Mesendoderm (in vitro differentiated cells): ENCODE data around the gene DIPK1C.

ENCODE experiments used
- DNase-seq: peaks from one replicate; pipeline ENCODE4 v3.0.0; 2013
- H2AK5ac ChIP-seq: 2 replicates; pipeline ENCODE4 v1.6.1; 2013; ENCODE audit warnings: low read length, inconsistent platforms
- H2BK120ac ChIP-seq: 2 replicates; pipeline ENCODE4 v1.6.1; 2013; ENCODE audit warnings: low read depth, mild to moderate bottlenecking, low read length, moderate library complexity, mixed read lengths
- H2BK15ac ChIP-seq: replicated peaks from 2 replicates; pipeline ENCODE4 v1.6.1; 2013; ENCODE audit warnings: low read depth, mild to moderate bottlenecking, moderate library complexity
- H2BK5ac ChIP-seq: 2 replicates; pipeline ENCODE4 v1.6.1; 2013; ENCODE audit warnings: low read length, inconsistent platforms
- H3K18ac ChIP-seq: 2 replicates; pipeline ENCODE4 v1.6.1; 2013; ENCODE audit warnings: mild to moderate bottlenecking, low read length, mixed read lengths
- H3K23ac ChIP-seq: one replicate; pipeline ENCODE4 v1.6.1; 2013; ENCODE audit warnings: low read length
- H3K27ac ChIP-seq: 2 replicates; pipeline ENCODE4 v1.5.1; 2013; ENCODE audit warnings: low read depth, mild to moderate bottlenecking, inconsistent platforms, low read length, moderate library complexity
- H3K27me3 ChIP-seq: 2 replicates; pipeline ENCODE4 v1.6.1; 2013; ENCODE audit warnings: low read length, control low read depth, mild to moderate bottlenecking, inconsistent platforms; ENCODE audit not compliant: insufficient read depth, poor library complexity
- H3K36me3 ChIP-seq: 2 replicates; pipeline ENCODE4 v1.6.1; 2013; ENCODE audit warnings: low read length, inconsistent platforms; ENCODE audit not compliant: control insufficient read depth, insufficient read depth
- H3K4ac ChIP-seq: one replicate; pipeline ENCODE4 v1.6.1; 2013; ENCODE audit warnings: low read depth, mild to moderate bottlenecking, low read length, moderate library complexity
- H3K4me1 ChIP-seq: 2 replicates; pipeline ENCODE4 v1.6.1; 2013; ENCODE audit warnings: low read depth, low read length, inconsistent platforms; ENCODE audit not compliant: control insufficient read depth
- H3K4me2 ChIP-seq: 2 replicates; pipeline ENCODE4 v1.6.1; 2013; ENCODE audit warnings: low read length
- H3K4me3 ChIP-seq: 2 replicates; pipeline ENCODE4 v1.5.1; 2013; ENCODE audit warnings: mild to moderate bottlenecking, low read length
- H3K56ac ChIP-seq: one replicate; pipeline ENCODE4 v1.6.1; 2013; ENCODE audit warnings: low read length
- H3K79me1 ChIP-seq: 2 replicates; pipeline ENCODE4 v1.6.1; 2013; ENCODE audit warnings: low read length, inconsistent platforms
- H3K79me2 ChIP-seq: 2 replicates; pipeline ENCODE4 v1.6.1; 2013; ENCODE audit warnings: mild to moderate bottlenecking, low read length; ENCODE audit not compliant: control insufficient read depth, insufficient read depth
- H3K9ac ChIP-seq: 2 replicates; pipeline ENCODE4 v1.6.1; 2013; ENCODE audit warnings: low read length, inconsistent platforms
- H4K5ac ChIP-seq: one replicate; pipeline ENCODE4 v1.6.1; 2013; ENCODE audit warnings: low read length
- H4K8ac ChIP-seq: one replicate; pipeline ENCODE4 v1.6.1; 2013; ENCODE audit warnings: low read depth, mild to moderate bottlenecking, control low read depth, low read length, moderate library complexity
- WGBS: extraction: QIAGEN DNeasy Blood & Tissue Kit; methylation state at CpG from one replicate; pipeline ENCODE4 v1.1.7; 2013; ENCODE audit warnings: low lambda C conversion rate, missing lambda C conversion rate; ENCODE audit not compliant: insufficient coverage; ENCODE audit errors: extremely low coverage; 5-methylcytosine and 5-hydroxymethylcytosine counted together

Gene DIPK1C

GRCh38 chr18:74492259-74492658 lies 35.2 kb upstream of the DIPK1C start:
- DNase-seq: no peak
- no peaks in the 10 kb centered on the region for H3K79me1 ChIP-seq
- H3K23ac ChIP-seq: no peak overlapping the region
- H2BK15ac ChIP-seq: no peak overlapping the region
- no peak overlapping the region for H3K56ac ChIP-seq
- no peak overlapping the region for H3K4me3 ChIP-seq
- WGBS: no CpG with 5 or more reads among the region's 3 CpGs
- no peak overlapping the region for H2AK5ac ChIP-seq
- H2BK5ac ChIP-seq: no peak overlapping the region
- no peak overlapping the region for H2BK120ac ChIP-seq
- H4K5ac ChIP-seq: no peak overlapping the region
- H3K79me2 ChIP-seq: peaks cover 8% of the 10 kb centered on the region
- H3K4me2 ChIP-seq: no peak overlapping the region
- H3K4ac ChIP-seq: no peak overlapping the region
- no peak overlapping the region for H3K27ac ChIP-seq
- H3K9ac ChIP-seq: no peak overlapping the region
- H3K36me3 ChIP-seq: no peaks in the 10 kb centered on the region
- no peaks in the 10 kb centered on the region for H3K27me3 ChIP-seq
- no peak overlapping the region for H4K8ac ChIP-seq
- no peaks in the 10 kb centered on the region for H3K4me1 ChIP-seq
- no peak overlapping the region for H3K18ac ChIP-seq

- no peak overlapping the region for H3K27ac ChIP-seq
- no peak overlapping the region for H2BK15ac ChIP-seq
- no peak overlapping the region for H2AK5ac ChIP-seq
These were observed 32.6 kb upstream of the DIPK1C start for GRCh38 chr18:74489676-74490075.

GRCh38 chr18:74488864-74489263 lies 31.8 kb upstream of the DIPK1C start:
- no peaks in the 10 kb centered on the region for H3K27me3 ChIP-seq
- H3K79me1 ChIP-seq: no peaks in the 10 kb centered on the region
- no peak overlapping the region for H2BK5ac ChIP-seq
- H3K4ac ChIP-seq: no peak overlapping the region
- H3K56ac ChIP-seq: no peak overlapping the region
- no peaks in the 10 kb centered on the region for H3K36me3 ChIP-seq
- H3K18ac ChIP-seq: no peak overlapping the region
- H3K79me2 ChIP-seq: no peaks in the 10 kb centered on the region
- no peak overlapping the region for H3K9ac ChIP-seq
- H4K5ac ChIP-seq: no peak overlapping the region
- DNase-seq: no peak
- no peak overlapping the region for H4K8ac ChIP-seq
- no CpG with 5 or more reads among the region's 8 CpGs for WGBS
- no peaks in the 10 kb centered on the region for H3K4me1 ChIP-seq
- H2BK120ac ChIP-seq: no peak overlapping the region
- no peak overlapping the region for H3K4me2 ChIP-seq
- H2AK5ac ChIP-seq: no peak overlapping the region
- H3K4me3 ChIP-seq: no peak overlapping the region
- no peak overlapping the region for H3K23ac ChIP-seq
- no peak overlapping the region for H3K27ac ChIP-seq
- H2BK15ac ChIP-seq: no peak overlapping the region

More at GRCh38 chr18:74489676-74490075, 32.6 kb upstream of the DIPK1C start:
- DNase-seq: no peak
- no peak overlapping the region for H2BK120ac ChIP-seq
- no peak overlapping the region for H4K5ac ChIP-seq
- H3K18ac ChIP-seq: no peak overlapping the region
- no peak overlapping the region for H3K4me3 ChIP-seq
- no peaks in the 10 kb centered on the region for H3K27me3 ChIP-seq
- no CpG with 5 or more reads among the region's 7 CpGs for WGBS
- no peak overlapping the region for H3K4me2 ChIP-seq
- H3K23ac ChIP-seq: no peak overlapping the region
- H2BK5ac ChIP-seq: no peak overlapping the region
- no peak overlapping the region for H4K8ac ChIP-seq
- H3K79me1 ChIP-seq: no peaks in the 10 kb centered on the region
- no peaks in the 10 kb centered on the region for H3K4me1 ChIP-seq
- H3K79me2 ChIP-seq: no peaks in the 10 kb centered on the region
- no peak overlapping the region for H3K4ac ChIP-seq
- no peak overlapping the region for H3K56ac ChIP-seq
- no peaks in the 10 kb centered on the region for H3K36me3 ChIP-seq
- H3K9ac ChIP-seq: no peak overlapping the region

GRCh38 chr18:74488354-74488753 lies 31.2 kb upstream of the DIPK1C start:
- Histone ChIP-seq H3K4me2 (no peak overlapping the region), H3K9ac (no peak overlapping the region), H3K4me3 (no peak overlapping the region), H2BK15ac (no peak overlapping the region), H3K56ac (no peak overlapping the region), H3K36me3 (no peaks in the 10 kb centered on the region), H3K4ac (no peak overlapping the region), H3K27ac (no peak overlapping the region), H3K27me3 (no peaks in the 10 kb centered on the region), H3K79me2 (no peaks in the 10 kb centered on the region), H2BK120ac (no peak overlapping the region), H3K18ac (no peak overlapping the region), H3K23ac (no peak overlapping the region), H2BK5ac (no peak overlapping the region), H2AK5ac (no peak overlapping the region), H4K5ac (no peak overlapping the region), H3K4me1 (no peaks in the 10 kb centered on the region), H3K79me1 (no peaks in the 10 kb centered on the region), H4K8ac (no peak overlapping the region)
- DNase-seq: no peak
- no CpG with 5 or more reads among the region's 8 CpGs for WGBS

- no peaks in the 10 kb centered on the region for H3K27me3 ChIP-seq
These were observed 29.2 kb upstream of the DIPK1C start for GRCh38 chr18:74486119-74486849.

GRCh38 chr18:74482697-74483096 lies 25.6 kb upstream of the DIPK1C start:
- no peaks in the 10 kb centered on the region for H3K4me1 ChIP-seq
- WGBS: no CpG with 5 or more reads among the region's 11 CpGs

More at GRCh38 chr18:74486119-74486849, 29.2 kb upstream of the DIPK1C start:
- Histone ChIP-seq H3K36me3 (no peaks in the 10 kb centered on the region), H3K4me1 (no peaks in the 10 kb centered on the region), H4K5ac (no peak overlapping the region), H3K4me2 (no peak overlapping the region), H3K56ac (no peak overlapping the region), H2AK5ac (no peak overlapping the region), H2BK120ac (no peak overlapping the region), H4K8ac (no peak overlapping the region), H3K4me3 (no peak overlapping the region), H2BK5ac (no peak overlapping the region), H3K18ac (no peak overlapping the region), H2BK15ac (no peak overlapping the region), H3K9ac (no peak overlapping the region), H3K4ac (no peak overlapping the region), H3K79me1 (no peaks in the 10 kb centered on the region), H3K23ac (no peak overlapping the region), H3K79me2 (no peaks in the 10 kb centered on the region), H3K27ac (no peak overlapping the region)
- no peak for DNase-seq
- WGBS: no CpG with 5 or more reads among the region's 15 CpGs

More at GRCh38 chr18:74482697-74483096, 25.6 kb upstream of the DIPK1C start:
- no peak overlapping the region for H3K56ac ChIP-seq
- H3K27ac ChIP-seq: no peak overlapping the region
- no peak overlapping the region for H3K9ac ChIP-seq
- no peaks in the 10 kb centered on the region for H3K79me2 ChIP-seq
- no peak overlapping the region for H2BK5ac ChIP-seq
- H3K4ac ChIP-seq: no peak overlapping the region
- no peak overlapping the region for H2BK120ac ChIP-seq
- H3K4me2 ChIP-seq: no peak overlapping the region
- H3K36me3 ChIP-seq: no peaks in the 10 kb centered on the region
- H3K27me3 ChIP-seq: no peaks in the 10 kb centered on the region
- no peaks in the 10 kb centered on the region for H3K79me1 ChIP-seq
- no peak overlapping the region for H3K4me3 ChIP-seq
- H4K8ac ChIP-seq: no peak overlapping the region
- DNase-seq: no peak
- H2AK5ac ChIP-seq: no peak overlapping the region
- H2BK15ac ChIP-seq: no peak overlapping the region
- H3K23ac ChIP-seq: no peak overlapping the region
- no peak overlapping the region for H3K18ac ChIP-seq
- no peak overlapping the region for H4K5ac ChIP-seq
